Left renal pelvis (tissue), 4 donors: Measurements from ENCODE around the gene TSACC. TPM values are rescaled to one million over a fixed set of nuclear protein-coding genes. Genes with fewer than 3 reads are reported as not detected.

ENCODE experiments used
- DNase-seq, 4 donors: peaks; one replicate each; pipeline ENCODE4 v3.0.0-alpha.2; 2013; ENCODE audit warnings: low read depth in 4 of 4, low spot score in 3 of 4
- polyA plus RNA-seq, 4 donors: library from polyadenylated mRNA; unstranded; fragments of 120-200 nt; gene quantifications; one replicate each; pipeline ENCODE4 v1.2.1, GENCODE V29; 2013; ENCODE audit not compliant: insufficient read length in 4 of 4

The TSACC gene
- polyA plus RNA-seq, 4 donors: 0.23 to 2.2 (median 0.67) TPM

- no peak for DNase-seq
Observed at GRCh38 chr1:156391366-156391677, 53.0 kb downstream of the TSACC start.

DNA sequence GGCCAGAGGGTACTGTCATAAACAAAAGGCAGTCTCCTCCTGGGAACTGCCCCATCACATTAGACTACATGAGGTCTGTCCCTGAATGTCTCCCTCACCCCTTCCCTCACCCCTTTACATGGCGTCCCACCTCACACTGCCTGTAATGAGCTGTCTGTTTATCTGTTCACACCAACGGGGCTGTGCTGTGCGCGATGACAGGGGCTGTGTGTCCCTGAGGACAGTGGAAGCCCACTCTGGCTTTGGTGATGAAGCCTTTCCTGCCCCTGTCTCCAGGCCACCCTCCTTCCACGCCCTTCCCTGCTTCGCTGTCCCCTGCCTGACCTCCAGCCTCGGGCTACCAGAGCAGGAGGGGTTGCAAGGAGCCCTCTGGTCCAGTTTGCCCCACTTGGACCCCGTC lies 53.4 kb downstream of the TSACC start:
- no peak for DNase-seq

GRCh38 chr1:156392452-156392853 lies 54.1 kb downstream of the TSACC start:
- DNase-seq: no peak

- DNase-seq: no peak
Observed at GRCh38 chr1:156393095-156393494, 54.8 kb downstream of the TSACC start.

DNA sequence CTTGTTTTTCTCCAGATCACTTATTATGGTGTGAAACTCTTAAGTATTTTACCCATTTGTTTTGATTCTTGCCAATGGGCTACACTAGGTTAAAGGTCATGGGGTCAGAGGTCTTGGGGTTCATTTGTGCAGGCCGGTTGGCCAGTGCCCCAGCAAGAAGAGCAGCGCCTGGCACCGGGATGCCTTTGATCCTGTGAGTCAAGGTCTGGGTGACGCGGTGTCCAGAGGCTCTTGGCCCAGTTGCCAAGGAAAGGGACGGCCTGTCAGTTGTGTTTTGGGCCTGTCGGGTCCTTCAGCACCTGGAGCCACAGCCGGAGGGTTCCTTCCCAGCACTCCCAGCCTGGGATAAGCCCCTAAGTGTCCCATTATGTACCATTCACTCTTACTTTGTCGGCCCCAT lies 55.8 kb downstream of the TSACC start:
- no peak for DNase-seq

GRCh38 chr1:156394835-156395461 lies 56.6 kb downstream of the TSACC start:
- DNase-seq: no peak

Other genes starting within 250 kb of the TSACC start
- 100 to 1,000 TPM in 2 of 4 donors, 10 to 100 TPM in 2; 94.5 to 161 (median 104) TPM for gene LMNA, start 223.8 kb upstream of the TSACC start, polyA plus RNA-seq
- gene SEMA4A, start 184.9 kb upstream of the TSACC start, polyA plus RNA-seq: 10 to 100 TPM in 3 of 4 donors, 1 to 10 TPM in 1; 2.5 to 26.8 (median 22.4) TPM
- 10 to 100 TPM; 16.6 to 30.5 (median 27.7) TPM for gene SLC25A44, start 144.4 kb upstream of the TSACC start, polyA plus RNA-seq
- gene PMF1, start 125.5 kb upstream of the TSACC start, polyA plus RNA-seq: 100 to 1,000 TPM in 1 of 4 donors, 10 to 100 TPM in 3; 48.8 to 110 (median 80.0) TPM
- gene BGLAP, start 96.3 kb upstream of the TSACC start, polyA plus RNA-seq: 1 to 10 TPM; 1.3 to 7.4 (median 1.9) TPM
- 1 to 10 TPM; 2.4 to 6.8 (median 4.0) TPM for gene PAQR6, start 90.5 kb upstream of the TSACC start, polyA plus RNA-seq
- 10 to 100 TPM; 34.1 to 70.1 (median 56.0) TPM for gene SMG5, start 55.7 kb upstream of the TSACC start, polyA plus RNA-seq
- gene TMEM79, start 54.2 kb upstream of the TSACC start, polyA plus RNA-seq: 1 to 10 TPM; 4.1 to 9.2 (median 6.1) TPM
- 10 to 100 TPM; 53.7 to 66.3 (median 63.0) TPM for gene GLMP, start 42.8 kb upstream of the TSACC start, polyA plus RNA-seq
- gene VHLL, start 39.2 kb upstream of the TSACC start, polyA plus RNA-seq: not detected
- gene CCT3, start 234 bp upstream of the TSACC start, polyA plus RNA-seq: 100 to 1,000 TPM; 211 to 364 (median 337) TPM
- 10 to 100 TPM in 3 of 4 donors, under 1 TPM in 1; 0.26 to 26.3 (median 10.4) TPM for gene RHBG, start 30.7 kb downstream of the TSACC start, polyA plus RNA-seq
- 10 to 100 TPM; 21.1 to 30.2 (median 24.2) TPM for gene MEF2D, start 162.2 kb downstream of the TSACC start, polyA plus RNA-seq
- 10 to 100 TPM; 11.6 to 15.7 (median 13.6) TPM for gene IQGAP3, start 234.0 kb downstream of the TSACC start, polyA plus RNA-seq
- 1 to 10 TPM in 2 of 4 donors, under 1 TPM in 2; 0.79 to 2.0 (median 1.1) TPM for gene TTC24, start 241.2 kb downstream of the TSACC start, polyA plus RNA-seq